A172 (cell line): ENCODE measurements around the gene NUDT22. TPM values are rescaled to one million over a fixed set of nuclear protein-coding genes. Genes with fewer than 3 reads are reported as not detected.

ENCODE experiments used
- DNase-seq: peaks from one replicate; pipeline ENCODE4 v3.0.0-alpha.2; 2015; ENCODE audit warnings: low spot score
- total RNA-seq: library from RNA; depleted of rRNA; stranded (reverse); fragments of >200 nt; shearing (Covaris generic); gene quantifications from 2 replicates; pipeline ENCODE4 v1.2.3, GENCODE V29; 2014; rRNA removed

The NUDT22 gene
- total RNA-seq: 49.3 and 71.5 TPM in 2 replicates

DNA sequence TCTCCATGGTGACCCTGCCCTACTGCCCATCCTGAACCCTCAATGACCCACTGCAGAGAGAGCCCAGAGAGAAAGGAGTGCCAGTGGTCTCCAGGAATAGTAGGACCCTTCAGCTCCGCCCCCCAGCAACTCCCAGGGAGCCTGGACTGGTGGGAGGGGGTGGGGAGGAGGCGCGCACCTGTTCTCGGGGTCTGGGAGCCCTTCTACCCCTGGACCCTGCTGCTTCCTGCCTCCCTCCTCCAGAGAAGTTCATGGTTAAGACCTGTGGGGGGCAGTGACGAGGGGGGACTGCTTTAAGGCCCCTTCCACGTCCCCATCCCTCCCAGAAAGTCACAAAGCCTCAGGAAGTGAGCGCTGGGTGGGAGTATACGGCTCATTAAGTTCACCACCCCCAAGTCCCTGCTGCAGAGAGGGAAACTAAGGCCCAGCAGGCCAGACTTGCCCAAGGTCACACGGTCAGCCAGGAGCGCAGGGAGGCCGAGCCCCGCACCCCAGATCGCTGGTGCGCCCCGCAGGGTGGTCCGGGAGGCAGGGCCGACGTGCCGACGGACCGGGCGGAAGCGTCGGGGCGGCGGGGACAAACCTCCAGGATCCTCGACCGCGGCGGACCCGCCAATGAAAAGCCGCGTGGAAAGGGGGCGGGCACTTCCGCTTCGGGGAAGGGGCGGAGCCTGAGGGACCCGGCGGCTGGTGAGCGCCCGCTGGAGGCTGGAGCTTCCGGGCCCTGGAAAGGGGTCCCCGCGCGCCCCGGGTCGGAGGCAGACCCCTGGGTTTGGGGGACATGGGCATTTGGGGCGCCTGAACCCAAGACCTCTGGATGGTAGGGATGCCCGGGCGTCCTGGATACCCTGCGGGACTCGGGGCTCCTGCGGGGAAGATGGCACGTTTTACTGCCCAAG lies at the start of gene NUDT22, which contains the start of gene TRPT1:
TSS of gene NUDT22 (plus strand) at position 667 of the 899 bp plus-strand sequence. CDS start 379 bp downstream, outside the sequence.
TSS of gene TRPT1 (minus strand) at position 579 of the 899 bp plus-strand sequence. CDS start at position 253, 326 bp downstream.
- peak; percentile 57 for DNase-seq

DNA sequence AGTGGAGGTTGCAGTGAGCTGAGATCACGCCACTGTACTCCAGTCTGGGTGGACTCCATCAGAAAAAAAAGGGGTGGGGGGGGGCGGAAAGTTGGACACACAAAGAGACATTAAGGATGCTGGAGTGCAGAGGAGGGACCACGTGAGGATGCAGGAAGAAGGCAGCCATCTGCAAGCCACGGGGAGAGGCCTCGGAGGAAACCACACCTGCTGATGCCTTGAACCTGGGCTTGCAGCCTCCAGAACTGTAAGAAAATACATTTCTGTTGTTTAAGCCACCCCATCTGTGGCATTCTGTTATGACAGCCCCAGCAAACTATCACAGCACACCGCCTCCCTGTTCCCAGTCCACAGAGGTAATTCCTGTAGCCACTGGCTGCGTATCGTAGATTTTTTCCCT lies 49.3 kb upstream of the NUDT22 start:
- DNase-seq: no peak

- DNase-seq: no peak
These were observed 47.9 kb upstream of the NUDT22 start for GRCh38 chr11:64178203-64178602.

DNA sequence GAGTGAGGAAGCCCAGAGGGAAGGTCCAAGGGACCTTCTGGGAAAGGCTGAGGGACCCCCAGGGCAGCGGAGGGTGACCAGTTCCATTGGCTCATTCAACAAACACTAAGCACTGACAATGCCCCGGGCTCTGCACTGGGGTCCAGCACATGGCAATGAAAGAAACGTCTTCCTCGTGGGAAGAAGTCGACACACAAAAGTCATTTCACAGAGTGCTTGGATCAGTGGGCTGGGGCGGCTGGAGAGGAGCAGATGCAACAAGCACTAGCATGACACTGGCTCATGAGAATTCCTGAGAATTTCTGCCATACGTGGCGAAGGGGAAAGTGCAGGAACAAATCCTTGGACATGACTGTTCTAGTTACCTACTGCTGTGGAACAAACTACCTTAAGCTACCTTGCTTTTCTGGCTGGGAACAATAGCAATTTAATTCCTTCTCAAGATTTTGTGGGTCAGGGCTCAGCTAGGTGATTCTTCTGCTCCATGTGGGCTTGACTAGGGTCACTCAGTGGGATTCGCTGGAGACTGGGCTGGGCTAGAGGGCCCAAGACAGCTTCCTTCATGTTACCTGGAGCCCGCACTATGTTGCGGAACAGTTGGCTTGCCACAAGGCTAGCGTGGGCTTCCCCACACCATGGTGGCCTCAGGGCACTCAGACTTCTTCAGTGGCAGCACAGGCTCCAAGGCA lies 47.0 kb upstream of the NUDT22 start:
- no peak for DNase-seq

DNA sequence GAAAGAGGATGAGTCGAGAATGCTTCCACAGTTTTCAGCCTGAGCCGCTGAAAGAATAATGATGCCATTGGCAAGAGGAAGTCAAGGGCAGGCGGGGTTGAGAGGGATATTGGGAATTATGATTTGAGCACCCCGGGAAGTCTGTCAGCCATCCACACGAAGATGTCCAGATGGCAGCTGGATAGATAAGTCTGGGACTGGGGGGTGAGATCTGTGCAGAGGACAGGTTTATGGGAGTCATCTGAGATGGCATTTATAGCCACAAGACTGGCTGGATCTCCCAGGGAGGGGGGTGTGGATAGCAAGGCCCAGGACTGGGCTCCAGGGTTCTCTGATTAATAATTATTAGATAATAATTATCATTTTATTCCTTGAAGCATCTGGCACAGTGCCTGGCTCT lies 45.2 kb upstream of the NUDT22 start:
- DNase-seq: no peak

- DNase-seq: peak; percentile 91
These were observed 44.3 kb upstream of the NUDT22 start for GRCh38 chr11:64181506-64182411.

DNA sequence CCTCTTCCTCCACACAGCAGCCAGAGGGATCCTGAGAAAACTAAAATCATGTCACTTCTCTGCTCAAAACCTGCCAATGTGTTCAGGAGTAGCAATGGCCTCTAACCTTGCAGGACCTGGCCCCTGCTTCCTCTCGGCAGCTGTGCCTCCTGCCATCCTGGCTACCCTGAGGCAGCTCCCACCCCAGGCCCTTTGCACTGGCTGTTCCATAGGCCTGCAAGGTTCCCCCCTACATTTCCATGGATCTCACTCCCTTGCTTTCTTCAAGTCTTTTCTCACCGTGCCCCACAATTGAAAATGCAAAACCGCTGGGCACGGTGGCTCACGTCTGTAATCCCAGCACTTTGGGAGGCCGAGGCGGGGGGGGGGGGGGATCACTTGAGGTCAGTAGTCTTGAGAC lies 42.2 kb upstream of the NUDT22 start:
- DNase-seq: no peak

DNA sequence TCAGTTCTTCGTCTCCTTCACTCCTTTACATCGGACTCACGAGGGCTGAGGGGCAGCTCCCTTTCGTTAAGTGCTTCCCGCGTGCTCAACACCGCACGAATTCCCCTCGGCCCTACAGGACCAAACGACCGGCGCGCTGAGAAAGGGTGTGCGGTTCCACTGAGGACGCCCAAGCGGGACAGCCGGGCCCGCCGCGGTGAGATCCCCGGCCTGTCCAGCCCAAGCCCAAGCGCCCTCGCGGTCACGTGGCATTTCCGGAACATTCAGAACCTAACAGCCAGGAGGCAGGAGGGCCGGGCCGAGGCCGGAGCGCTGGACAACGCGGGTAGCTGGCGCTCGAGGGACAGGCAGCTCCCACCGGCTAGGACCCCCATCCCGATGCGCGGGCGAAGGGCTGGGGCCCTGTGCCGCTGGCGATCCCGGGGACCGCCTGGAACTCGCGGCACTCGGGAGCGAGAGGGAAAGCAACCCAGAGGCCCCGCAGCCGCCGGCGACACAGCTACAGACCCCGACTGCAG lies 40.8 kb upstream of the NUDT22 start:
- DNase-seq: no peak

DNA sequence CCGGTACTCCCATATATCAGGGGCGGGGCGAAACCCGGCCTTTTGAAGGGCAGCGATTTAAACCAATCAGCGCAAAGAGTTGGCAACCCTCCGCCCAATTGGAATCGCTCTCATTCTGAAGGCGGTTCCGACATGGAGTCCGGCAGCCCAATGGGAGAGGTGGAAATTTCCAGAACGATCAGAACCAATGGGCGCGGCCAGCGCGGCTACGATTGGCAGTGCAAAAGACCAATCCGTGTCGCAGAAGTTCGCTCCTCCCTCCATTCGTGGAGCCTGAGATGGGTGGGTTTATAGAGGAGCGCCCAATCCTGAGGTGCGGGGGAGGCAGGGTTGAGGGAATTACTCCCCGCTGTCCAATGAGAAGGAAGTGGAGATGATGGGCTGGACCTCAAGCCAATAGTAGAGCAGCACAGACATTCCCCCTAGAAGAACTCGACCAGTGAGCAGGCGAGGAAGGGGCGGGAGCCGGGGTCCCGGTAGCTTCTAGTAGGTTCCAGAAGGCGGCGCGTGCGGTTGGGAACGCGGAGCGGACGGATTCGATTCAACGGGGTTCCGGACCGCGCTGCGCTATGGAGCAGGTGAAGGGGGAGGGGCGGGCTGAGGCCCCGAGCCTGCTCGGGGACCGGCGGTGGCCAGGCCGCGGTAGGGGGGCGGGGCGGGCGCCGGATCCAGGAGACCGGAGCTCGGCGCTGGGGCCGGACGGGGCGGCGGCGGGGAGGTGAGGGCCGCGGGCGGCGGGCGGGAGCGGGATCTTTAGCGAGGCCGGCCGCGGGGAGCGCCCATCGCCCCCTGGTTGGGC lies 40.2 kb upstream of the NUDT22 start, which contains the start of gene STIP1:
TSS of gene STIP1 (plus strand) at position 479 of the 799 bp plus-strand sequence. CDS start at position 570, 91 bp downstream.
- DNase-seq: peak; percentile 100

DNA sequence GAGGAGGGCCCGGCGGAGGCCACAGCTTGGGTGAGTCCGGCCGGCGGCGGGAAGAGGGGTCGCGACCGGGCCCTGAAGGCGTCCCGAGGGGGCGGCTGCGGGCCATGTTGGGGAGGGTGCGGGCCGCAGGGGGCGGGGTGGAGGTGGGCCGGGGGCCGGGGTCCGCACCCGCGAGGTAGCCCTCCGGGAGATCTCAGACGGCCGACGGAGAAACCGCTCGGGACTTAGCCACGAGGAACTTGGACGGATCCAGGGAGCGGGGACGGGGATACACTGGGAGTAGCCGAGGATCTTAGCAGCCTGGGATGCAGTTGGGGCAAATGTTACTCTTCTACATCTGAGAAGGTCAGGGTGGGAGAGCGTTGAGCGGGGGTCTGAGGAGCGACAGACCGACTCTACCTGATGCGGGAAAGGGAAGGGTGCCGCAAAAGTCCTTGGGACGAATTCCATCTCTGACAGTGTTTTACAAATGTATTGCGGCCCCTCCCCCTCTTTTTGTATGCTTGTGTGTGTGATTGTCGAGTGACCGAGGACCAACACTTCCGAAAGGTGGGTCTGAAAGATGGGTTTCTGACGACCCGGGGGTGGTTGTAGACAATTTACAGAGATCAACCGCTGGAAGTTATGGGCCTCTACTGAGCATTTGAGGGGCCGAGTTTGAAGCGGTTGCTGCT lies 39.4 kb upstream of the NUDT22 start:
- no peak for DNase-seq

DNA sequence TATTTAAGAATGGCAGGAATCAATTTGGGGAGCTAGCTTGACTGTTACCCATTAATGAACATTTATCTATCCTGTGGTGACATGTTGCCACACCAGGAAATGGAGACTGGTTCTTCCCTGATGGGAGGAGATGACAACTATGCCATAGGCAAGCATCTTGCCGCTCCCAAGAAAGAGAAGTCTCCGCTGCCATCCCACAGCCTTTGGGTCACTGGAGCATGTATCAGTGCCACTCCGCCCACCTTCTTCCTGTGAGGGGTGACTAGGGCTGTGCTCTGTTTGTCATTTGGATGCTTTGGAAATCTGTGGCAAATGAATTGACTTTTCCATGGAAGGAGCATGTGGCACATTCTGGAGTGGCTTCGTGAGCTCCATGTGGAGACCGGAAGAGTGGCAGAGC lies 33.6 kb upstream of the NUDT22 start:
- DNase-seq: no peak

DNA sequence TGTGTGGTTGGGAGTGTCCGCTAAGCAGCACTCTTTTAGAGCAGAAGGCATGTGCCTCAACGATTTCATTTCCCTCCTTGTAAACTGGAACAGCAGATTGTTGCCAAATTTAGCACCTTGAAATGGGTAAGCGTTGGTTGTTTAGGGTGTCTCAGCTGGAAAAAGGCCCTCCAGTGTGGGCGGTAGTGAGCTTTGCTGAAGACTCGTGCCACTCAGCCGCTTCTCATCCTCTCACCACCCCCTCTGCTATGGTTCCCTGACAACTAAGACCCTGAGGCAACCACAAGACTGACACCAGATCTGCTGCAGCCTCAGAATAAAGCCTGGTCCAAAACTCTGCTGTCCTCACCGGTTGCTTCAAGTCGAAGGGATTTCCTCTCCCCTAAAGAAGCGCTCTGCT lies 29.4 kb upstream of the NUDT22 start:
- DNase-seq: no peak

DNA sequence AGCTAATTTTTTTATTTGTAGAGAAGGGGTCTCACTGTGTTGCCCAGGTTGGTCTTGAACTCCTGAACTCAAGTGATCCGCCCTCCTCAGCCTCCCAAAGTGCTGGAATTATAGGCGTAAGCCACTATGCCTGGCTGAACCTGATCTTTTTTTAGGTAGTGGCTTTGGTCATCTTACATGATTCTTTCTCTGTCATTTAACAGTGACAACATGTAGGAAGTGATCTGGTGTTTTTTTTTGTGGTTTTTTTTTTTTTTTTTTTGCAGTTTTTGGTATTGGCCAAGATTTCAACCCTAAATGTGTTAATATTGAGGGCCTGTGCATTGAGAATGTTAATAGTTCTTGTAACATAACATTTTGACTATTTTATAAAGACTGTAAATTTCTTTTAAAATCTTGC lies 27.6 kb upstream of the NUDT22 start:
- no peak for DNase-seq

DNA sequence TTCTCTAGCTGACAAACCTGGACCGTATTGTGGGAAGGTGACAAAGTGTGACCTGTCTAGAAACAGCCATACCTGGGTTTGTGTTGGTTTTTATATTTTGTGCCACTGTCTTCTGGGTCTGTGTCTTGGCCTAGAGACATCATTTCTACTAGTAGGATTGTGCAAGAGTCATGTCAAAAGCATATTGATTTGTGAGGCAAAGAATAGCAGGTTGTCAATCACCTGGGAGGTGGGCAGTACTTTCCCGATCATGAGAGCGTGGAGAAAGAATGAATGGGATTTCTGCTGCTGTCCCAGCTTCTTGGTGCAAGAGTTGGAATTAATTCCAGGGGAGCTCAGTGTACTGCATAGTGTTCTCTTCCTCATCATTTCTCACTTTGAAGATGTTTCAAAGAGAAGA lies 24.5 kb upstream of the NUDT22 start:
- no peak for DNase-seq

- no peak for DNase-seq
These were observed 23.1 kb upstream of the NUDT22 start for GRCh38 chr11:64202992-64203391.

DNA sequence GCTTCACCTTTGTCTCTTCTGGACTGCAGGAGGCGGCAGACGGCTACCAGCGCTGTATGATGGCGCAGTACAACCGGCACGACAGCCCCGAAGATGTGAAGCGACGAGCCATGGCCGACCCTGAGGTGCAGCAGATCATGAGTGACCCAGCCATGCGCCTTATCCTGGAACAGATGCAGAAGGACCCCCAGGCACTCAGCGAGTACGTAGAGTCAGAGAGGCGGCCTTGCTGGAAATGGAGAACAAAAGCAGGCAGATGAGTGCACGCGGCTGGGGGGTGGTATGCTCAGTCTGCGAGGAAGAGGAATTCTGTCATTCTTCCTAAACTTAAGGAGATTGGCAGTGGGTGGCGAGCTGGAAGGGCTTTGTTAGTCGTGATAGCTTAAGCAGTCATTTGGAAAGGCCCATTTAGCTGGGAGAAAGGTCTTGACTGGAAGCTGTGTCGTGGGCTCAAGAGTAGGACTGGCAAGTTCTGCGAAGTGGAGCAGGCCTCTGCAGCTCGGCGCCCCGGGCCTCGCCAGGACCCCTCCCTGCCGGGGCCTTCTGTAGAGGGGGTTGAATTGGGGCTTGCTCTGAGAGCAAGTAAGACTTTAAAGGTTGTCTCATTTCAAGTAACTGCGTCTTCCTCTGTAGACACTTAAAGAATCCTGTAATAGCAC lies 22.5 kb upstream of the NUDT22 start:
- DNase-seq: no peak

GRCh38 chr11:64204080-64204440 lies 22.0 kb upstream of the NUDT22 start:
- no peak for DNase-seq

GRCh38 chr11:64204464-64204989 lies 21.5 kb upstream of the NUDT22 start:
- DNase-seq: peak; percentile 94
